SK-N-SH (cell line): ENCODE measurements around the gene ADPRH. TPM values are rescaled to one million over a fixed set of nuclear protein-coding genes. Genes with fewer than 3 reads are reported as not detected.

ENCODE experiments used
- CTCF ChIA-PET: fragments of 300-600, 350-600 bp; formaldehyde crosslinking; extraction: SDS; loops from one replicate; lab custom pipeline; 2021; lab: Yijun Ruan, JAX
- POLR2A ChIA-PET: fragments of 350-600 bp; sonication (Branson Sonifier 250); formaldehyde crosslinking; extraction: SDS; loops from one replicate; lab custom pipeline; 2020; ENCODE audit warnings: antibody characterized with exemption, inconsistent platforms; lab: Yijun Ruan, JAX
- DNase-seq: peaks from one replicate; pipeline ENCODE4 v3.0.0; 2012
- H2AFZ ChIP-seq: fragments of 200-600 bp; sonication (generic); 2 replicates; pipeline ENCODE4 v1.8.1; 2016; ENCODE audit warnings: antibody characterized with exemption, mild to moderate bottlenecking, low read depth
- H3F3A ChIP-seq: fragments of 200-600 bp; sonication (generic); replicated peaks from 2 replicates; pipeline ENCODE3; 2016; ENCODE audit warnings: antibody characterized with exemption, mild to moderate bottlenecking; ENCODE audit not compliant: insufficient read depth
- H3K27ac ChIP-seq, 2 experiments: fragments of 200-500 bp in 1 of 2; fragments of 200-600 bp in 1 of 2; sonication (Bioruptor generic) in 1 of 2; sonication (generic), shearing (Covaris generic) in 1 of 2; 2 replicates each; pipeline versions ENCODE4 v1.5.1 to v1.6.1; 2014 to 2016; ENCODE audit warnings: low read depth in 2 of 2, inconsistent platforms in 1 of 2, low read length in 1 of 2, mild to moderate bottlenecking in 1 of 2, mixed read lengths in 1 of 2
- H3K27me3 ChIP-seq: fragments of 200-600 bp; sonication (generic), shearing (Covaris generic); 2 replicates; pipeline ENCODE4 v1.6.1; 2016; ENCODE audit warnings: mixed run types; ENCODE audit not compliant: insufficient read depth
- H3K36me3 ChIP-seq, 2 experiments: fragments of 200-500 bp in 1 of 2; fragments of 200-600 bp in 1 of 2; sonication (Bioruptor generic) in 1 of 2; sonication (generic) in 1 of 2; replicated peaks in 1 of 2; 2 replicates each; pipeline versions ENCODE3 to v1.5.1; 2014 to 2016; ENCODE audit warnings: low read length in 1 of 2, mild to moderate bottlenecking in 1 of 2; ENCODE audit not compliant: insufficient read depth in 2 of 2, control insufficient read depth in 1 of 2
- H3K4me1 ChIP-seq, 2 experiments: fragments of 200-500 bp in 1 of 2; fragments of 200-600 bp in 1 of 2; sonication (Bioruptor generic) in 1 of 2; sonication (generic), shearing (Covaris generic) in 1 of 2; 2 replicates each; pipeline versions ENCODE4 v1.5.1 to v1.6.1; 2014 to 2016; ENCODE audit warnings: low read depth in 1 of 2, low read length in 1 of 2, mixed run types in 1 of 2; ENCODE audit not compliant: insufficient read depth in 2 of 2, control insufficient read depth in 1 of 2
- H3K4me2 ChIP-seq: fragments of 200-600 bp; sonication (generic), shearing (Covaris generic); 2 replicates; pipeline ENCODE4 v1.6.1; 2017; ENCODE audit warnings: mixed run types
- H3K4me3 ChIP-seq, 2 experiments: fragments of 200-500 bp in 1 of 2; fragments of 200-600 bp in 1 of 2; sonication (Bioruptor generic) in 1 of 2; sonication (generic), shearing (Covaris generic) in 1 of 2; 2 replicates each; pipeline versions ENCODE4 v1.5.1 to v1.8.1; 2014 to 2016; ENCODE audit warnings: low read depth in 2 of 2, inconsistent platforms in 1 of 2, low read length in 1 of 2, mild to moderate bottlenecking in 1 of 2, mixed read lengths in 1 of 2, moderate library complexity in 1 of 2
- H3K79me2 ChIP-seq: fragments of 200-600 bp; sonication (generic); 2 replicates; pipeline ENCODE4 v1.8.1; 2017; ENCODE audit warnings: mild to moderate bottlenecking; ENCODE audit not compliant: insufficient read depth
- H3K9ac ChIP-seq: fragments of 200-600 bp; sonication (generic); 2 replicates; pipeline ENCODE4 v1.6.1; 2017; ENCODE audit warnings: mixed run types
- H3K9me2 ChIP-seq: fragments of 200-600 bp; sonication (generic); 2 replicates; pipeline ENCODE4 v1.6.1; 2017; ENCODE audit warnings: mixed run types
- H3K9me3 ChIP-seq: fragments of 200-600 bp; sonication (generic); 2 replicates; pipeline ENCODE4 v1.6.1; 2017; ENCODE audit warnings: mixed run types, mild to moderate bottlenecking, moderate library complexity
- H4K20me1 ChIP-seq: fragments of 200-600 bp; sonication (generic); 2 replicates; pipeline ENCODE4 v1.6.1; 2017; ENCODE audit warnings: mild to moderate bottlenecking, mixed run types; ENCODE audit not compliant: insufficient read depth
- ELF1 ChIP-seq: IDR thresholded peaks from 2 replicates; pipeline ENCODE4 v1.4.0; 2012
- EP300 ChIP-seq, 2 experiments: IDR thresholded peaks; 2 replicates each; pipeline versions ENCODE4 v1.4.0 to v1.6.1; 2012; ENCODE audit warnings: borderline replicate concordance in 1 of 2, low read depth in 1 of 2, low read length in 1 of 2
- FOXJ3 ChIP-seq: sonication (generic); formaldehyde crosslinking; IDR thresholded peaks from 2 replicates; pipeline ENCODE4 v1.5.1; 2020; ENCODE audit warnings: mild to moderate bottlenecking, missing genetic modification reagents
- GABPA ChIP-seq: IDR thresholded peaks from 2 replicates; pipeline ENCODE4 v1.4.0; 2012; ENCODE audit warnings: low read depth, mild to moderate bottlenecking
- GATA2 ChIP-seq: sonication (generic); formaldehyde crosslinking; IDR thresholded peaks from 2 replicates; pipeline ENCODE4 v1.5.0; 2020; ENCODE audit warnings: mild to moderate bottlenecking, missing genetic modification reagents
- MXI1 ChIP-seq: IDR thresholded peaks from 2 replicates; pipeline ENCODE4 v1.6.1; 2012; ENCODE audit warnings: mild to moderate bottlenecking, low read depth, low read length, improper control_type of control experiment
- NRF1 ChIP-seq: IDR thresholded peaks from 2 replicates; pipeline ENCODE4 v1.6.1; 2012; ENCODE audit warnings: low read depth, mild to moderate bottlenecking, low read length
- POLR2AphosphoS5 ChIP-seq: IDR thresholded peaks from 2 replicates; pipeline ENCODE4 v1.6.1; 2012; ENCODE audit warnings: low read depth, low read length
- SMC3 ChIP-seq: IDR thresholded peaks from 2 replicates; pipeline ENCODE4 v1.6.1; 2012; ENCODE audit warnings: low read depth, low read length, improper control_type of control experiment
- WGBS: methylation state at CpG from one replicate; pipeline ENCODE4 v1.1.6; 2017; ENCODE audit warnings: low lambda C conversion rate; 5-methylcytosine and 5-hydroxymethylcytosine counted together
- polyA plus RNA-seq, 3 experiments: library from polyadenylated mRNA; depleted of rRNA; stranded (reverse); fragments of >200 nt; gene quantifications; 2 replicates each; pipeline ENCODE4 v1.2.3, GENCODE V29; 2012
- TF ChIP-seq, protein P1 (sequence below): fragments of 150-350 bp; IDR thresholded peaks from 2 replicates; pipeline ENCODE4 v1.6.1; 2016; ENCODE audit warnings: mild to moderate bottlenecking, low read depth, low read length
- TF ChIP-seq, protein P2 (sequence below): fragments of 200-600 bp; sonication (generic); IDR thresholded peaks from 2 replicates; pipeline ENCODE4 v1.6.1; 2017; ENCODE audit warnings: antibody characterized with exemption, mild to moderate bottlenecking, moderate library complexity
- TF ChIP-seq, protein P3 (sequence below): IDR thresholded peaks from 2 replicates; pipeline ENCODE4; 2012

ADPRH gene
- polyA plus RNA-seq, 1 of the 3 experiments (the other 2 are of a cell fraction): not detected

DNA sequence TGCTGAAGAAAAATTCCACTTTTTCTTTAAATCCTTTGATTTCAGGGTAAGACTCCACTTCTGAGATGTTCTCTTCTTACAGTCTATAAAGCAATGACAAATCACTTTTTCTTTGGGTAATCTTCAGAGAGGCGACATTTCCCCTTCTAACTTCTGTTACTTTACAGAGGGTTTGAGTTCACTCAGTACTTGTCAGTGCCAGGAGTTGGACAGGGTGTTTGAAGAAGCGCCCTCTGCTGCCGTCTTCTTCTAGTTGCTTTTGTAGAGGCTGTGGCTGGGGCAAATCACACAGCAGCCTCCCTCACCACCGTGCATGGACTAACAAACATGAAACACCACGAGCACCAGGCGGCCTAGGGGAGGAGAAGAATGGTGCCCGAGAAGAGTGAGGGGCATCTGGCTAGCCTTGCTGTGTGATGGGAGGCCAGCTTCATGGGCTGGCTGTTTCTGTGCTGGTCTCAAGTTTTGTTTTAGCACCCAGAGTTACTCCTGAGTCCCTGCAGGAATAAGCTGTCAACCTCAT lies 19.8 kb upstream of the ADPRH start, which contains the start of gene CD80:
CD80 (minus strand) TSS at position 174 of the 523 bp plus-strand sequence. CDS start 1,886 bp downstream, outside the sequence.
- H3K4me1 ChIP-seq: no peaks in the 10 kb centered on the region; a peak in 1 of 4 replicates
- H4K20me1 ChIP-seq: no peaks in the 10 kb centered on the region
- H3K4me3 ChIP-seq: no peak within 1 kb of the TSS
- TF ChIP-seq, protein P1, sequence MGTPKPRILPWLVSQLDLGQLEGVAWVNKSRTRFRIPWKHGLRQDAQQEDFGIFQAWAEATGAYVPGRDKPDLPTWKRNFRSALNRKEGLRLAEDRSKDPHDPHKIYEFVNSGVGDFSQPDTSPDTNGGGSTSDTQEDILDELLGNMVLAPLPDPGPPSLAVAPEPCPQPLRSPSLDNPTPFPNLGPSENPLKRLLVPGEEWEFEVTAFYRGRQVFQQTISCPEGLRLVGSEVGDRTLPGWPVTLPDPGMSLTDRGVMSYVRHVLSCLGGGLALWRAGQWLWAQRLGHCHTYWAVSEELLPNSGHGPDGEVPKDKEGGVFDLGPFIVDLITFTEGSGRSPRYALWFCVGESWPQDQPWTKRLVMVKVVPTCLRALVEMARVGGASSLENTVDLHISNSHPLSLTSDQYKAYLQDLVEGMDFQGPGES: no peak
- TF ChIP-seq, protein P2, sequence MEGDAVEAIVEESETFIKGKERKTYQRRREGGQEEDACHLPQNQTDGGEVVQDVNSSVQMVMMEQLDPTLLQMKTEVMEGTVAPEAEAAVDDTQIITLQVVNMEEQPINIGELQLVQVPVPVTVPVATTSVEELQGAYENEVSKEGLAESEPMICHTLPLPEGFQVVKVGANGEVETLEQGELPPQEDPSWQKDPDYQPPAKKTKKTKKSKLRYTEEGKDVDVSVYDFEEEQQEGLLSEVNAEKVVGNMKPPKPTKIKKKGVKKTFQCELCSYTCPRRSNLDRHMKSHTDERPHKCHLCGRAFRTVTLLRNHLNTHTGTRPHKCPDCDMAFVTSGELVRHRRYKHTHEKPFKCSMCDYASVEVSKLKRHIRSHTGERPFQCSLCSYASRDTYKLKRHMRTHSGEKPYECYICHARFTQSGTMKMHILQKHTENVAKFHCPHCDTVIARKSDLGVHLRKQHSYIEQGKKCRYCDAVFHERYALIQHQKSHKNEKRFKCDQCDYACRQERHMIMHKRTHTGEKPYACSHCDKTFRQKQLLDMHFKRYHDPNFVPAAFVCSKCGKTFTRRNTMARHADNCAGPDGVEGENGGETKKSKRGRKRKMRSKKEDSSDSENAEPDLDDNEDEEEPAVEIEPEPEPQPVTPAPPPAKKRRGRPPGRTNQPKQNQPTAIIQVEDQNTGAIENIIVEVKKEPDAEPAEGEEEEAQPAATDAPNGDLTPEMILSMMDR: no peak; the same call in 1 of the 2 replicates
- TF ChIP-seq NRF1: no peak
- no peak for TF ChIP-seq MXI1
- TF ChIP-seq, protein P3, sequence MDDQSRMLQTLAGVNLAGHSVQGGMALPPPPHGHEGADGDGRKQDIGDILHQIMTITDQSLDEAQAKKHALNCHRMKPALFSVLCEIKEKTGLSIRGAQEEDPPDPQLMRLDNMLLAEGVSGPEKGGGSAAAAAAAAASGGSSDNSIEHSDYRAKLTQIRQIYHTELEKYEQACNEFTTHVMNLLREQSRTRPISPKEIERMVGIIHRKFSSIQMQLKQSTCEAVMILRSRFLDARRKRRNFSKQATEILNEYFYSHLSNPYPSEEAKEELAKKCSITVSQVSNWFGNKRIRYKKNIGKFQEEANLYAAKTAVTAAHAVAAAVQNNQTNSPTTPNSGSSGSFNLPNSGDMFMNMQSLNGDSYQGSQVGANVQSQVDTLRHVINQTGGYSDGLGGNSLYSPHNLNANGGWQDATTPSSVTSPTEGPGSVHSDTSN: no peak
- no peak for TF ChIP-seq GABPA
- no peak for TF ChIP-seq SMC3
- H3F3A ChIP-seq: no peaks in the 10 kb centered on the region
- H3K9me3 ChIP-seq: no peaks in the 10 kb centered on the region
- H3K4me2 ChIP-seq: no peak within 1 kb of the TSS
- no peaks in the 10 kb centered on the region for H3K27me3 ChIP-seq
- DNase-seq: no peak
- ChIA-PET POLR2A (no interaction called here), CTCF (no interaction called here)
- no peak within 1 kb of the TSS for H3K27ac ChIP-seq
- WGBS: 61% methylated on average over 7 of the region's 7 CpGs
- no peak within 1 kb of the TSS for H2AFZ ChIP-seq
- H3K9ac ChIP-seq: no peak within 1 kb of the TSS
- no peaks in the 10 kb centered on the region for H3K36me3 ChIP-seq
- no peaks in the 10 kb centered on the region for H3K79me2 ChIP-seq
- H3K9me2 ChIP-seq: no peaks in the 10 kb centered on the region

DNA sequence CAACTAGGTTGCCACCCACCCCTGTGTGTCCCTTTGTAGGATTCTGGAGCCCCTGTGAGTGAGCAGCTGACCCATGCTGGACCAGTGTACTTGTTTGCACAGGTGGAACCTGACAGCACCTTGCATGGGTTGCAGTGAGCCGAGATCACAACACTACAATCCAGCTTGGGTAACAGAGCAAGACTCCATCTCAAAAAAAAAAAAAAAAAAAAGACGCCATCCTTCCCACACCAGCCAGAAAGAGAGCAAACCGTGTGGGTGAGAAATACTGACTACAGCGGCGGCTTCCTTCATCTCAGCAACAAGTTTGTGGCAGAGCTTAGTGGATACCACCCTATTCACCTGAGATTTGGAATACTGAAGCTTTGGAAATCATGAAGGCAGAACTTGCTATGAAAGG lies 19.1 kb upstream of the ADPRH start:
- H4K20me1 ChIP-seq: no peaks in the 10 kb centered on the region
- CTCF ChIA-PET: no interaction called here
- POLR2A ChIA-PET: no interaction called here
- H3K4me3 ChIP-seq: no peak overlapping the region
- H2AFZ ChIP-seq: no peak overlapping the region
- TF ChIP-seq, protein P2: no peak
- TF ChIP-seq FOXJ3 (CRISPR knock-in tag) (no peak), EP300 (IDR thresholded peaks at IDR 0.05; ENCODE audit: borderline replicate concordance in 1 of 2, low read depth in 1 of 2, low read length in 1 of 2) (no peak), GABPA (no peak), POLR2AphosphoS5 (no peak), ELF1 (no peak), GATA2 (CRISPR knock-in tag) (no peak), NRF1 (no peak)
- TF ChIP-seq, protein P1: no peak
- no peaks in the 10 kb centered on the region for H3K27me3 ChIP-seq
- H3K27ac ChIP-seq: no peak overlapping the region
- H3F3A ChIP-seq: no peaks in the 10 kb centered on the region
- H3K9ac ChIP-seq: no peak overlapping the region
- H3K79me2 ChIP-seq: no peaks in the 10 kb centered on the region
- no peaks in the 10 kb centered on the region; a peak in 1 of 4 replicates for H3K4me1 ChIP-seq
- H3K9me3 ChIP-seq: no peaks in the 10 kb centered on the region
- no peaks in the 10 kb centered on the region for H3K36me3 ChIP-seq
- no peak overlapping the region for H3K4me2 ChIP-seq
- no peak for DNase-seq
- no peaks in the 10 kb centered on the region for H3K9me2 ChIP-seq
- WGBS: 81% methylated on average over 5 of the region's 5 CpGs
